ENCODE results near the gene ATPAF2. TPM values are rescaled to one million over a fixed set of nuclear protein-coding genes. Genes with fewer than 3 reads are reported as not detected.

Gene ATPAF2
- total RNA-seq, 1 experiment from 2014 or later: 44.5 TPM

DNA sequence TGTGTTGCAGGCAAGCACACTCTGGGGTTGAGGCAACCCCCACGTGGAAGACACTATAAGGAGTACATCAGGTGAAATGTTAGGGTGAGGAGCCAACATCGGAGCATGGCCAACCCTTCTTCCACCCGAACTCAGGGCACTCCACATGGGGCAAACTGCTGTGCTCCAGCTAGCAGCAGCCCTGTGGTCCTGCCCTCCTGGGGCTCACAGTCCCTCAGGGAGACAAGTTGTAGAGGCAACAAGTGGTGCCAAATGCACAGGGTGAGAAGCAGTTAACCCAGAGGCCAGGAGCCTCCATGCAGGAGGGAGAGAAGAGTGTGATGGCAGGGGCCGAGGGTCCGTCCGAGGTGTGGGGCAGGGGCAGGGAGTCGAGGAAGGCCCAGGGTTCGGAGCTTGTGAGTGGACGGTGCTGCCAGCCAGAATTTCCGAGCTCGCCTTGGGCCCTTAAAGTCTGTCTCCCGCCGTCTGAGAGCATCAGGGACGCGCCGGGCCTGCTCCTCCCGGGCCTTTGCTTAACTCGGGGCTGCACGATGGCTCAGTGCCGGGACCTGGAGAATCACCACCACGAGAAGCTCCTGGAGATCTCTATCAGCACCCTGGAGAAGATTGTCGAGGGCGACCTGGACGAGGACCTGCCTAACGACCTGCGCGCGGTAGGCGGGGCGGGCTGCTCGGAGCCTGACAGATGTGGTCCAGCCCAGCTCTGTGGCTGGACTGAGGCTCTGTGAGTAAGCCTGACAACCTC is 32.3 kb downstream of the ATPAF2 start:
- no peaks in the 10 kb centered on the region for H3K36me3 ChIP-seq (ENCODE audit: low read depth)
- no peaks in the 10 kb centered on the region for H3K9me2 ChIP-seq (ENCODE audit: insufficient read depth)
- POLR2A ChIA-PET (ENCODE audit: unreplicated experiment): no interaction called here
- BruUV-seq (replicated peaks): no TSS peak
- no peaks in the 10 kb centered on the region for H3K9me3 ChIP-seq (ENCODE audit: insufficient read depth, low read depth)
- no peaks in the 10 kb centered on the region for H4K20me1 ChIP-seq (ENCODE audit: insufficient read depth)
- CTCF ChIA-PET: interaction anchor here (0.6 kb wide), 1 partner anchor 19 kb away, joined by 3 read pairs; no protein-coding TSS in a partner anchor
- H3K4me2 ChIP-seq: no peak overlapping the region
- no peak overlapping the region for H3K27ac ChIP-seq
- no peak for DNase-seq
- no peaks in the 10 kb centered on the region for H3K79me2 ChIP-seq (ENCODE audit: low read depth)
- no peak overlapping the region for H2AFZ ChIP-seq
- no peak overlapping the region for H3K4me3 ChIP-seq
- intact Hi-C loops (cut with micrococcal nuclease; ENCODE audit: unreplicated experiment): no loop called here
- H3K4me1 ChIP-seq (replicated peaks; ENCODE audit: insufficient read depth): peaks cover 54% of the 10 kb centered on the region
- no peak for TF ChIP-seq EZH2 (IDR thresholded peaks at IDR 0.05; ENCODE audit: low read depth)
- TF ChIP-seq, protein P1, sequence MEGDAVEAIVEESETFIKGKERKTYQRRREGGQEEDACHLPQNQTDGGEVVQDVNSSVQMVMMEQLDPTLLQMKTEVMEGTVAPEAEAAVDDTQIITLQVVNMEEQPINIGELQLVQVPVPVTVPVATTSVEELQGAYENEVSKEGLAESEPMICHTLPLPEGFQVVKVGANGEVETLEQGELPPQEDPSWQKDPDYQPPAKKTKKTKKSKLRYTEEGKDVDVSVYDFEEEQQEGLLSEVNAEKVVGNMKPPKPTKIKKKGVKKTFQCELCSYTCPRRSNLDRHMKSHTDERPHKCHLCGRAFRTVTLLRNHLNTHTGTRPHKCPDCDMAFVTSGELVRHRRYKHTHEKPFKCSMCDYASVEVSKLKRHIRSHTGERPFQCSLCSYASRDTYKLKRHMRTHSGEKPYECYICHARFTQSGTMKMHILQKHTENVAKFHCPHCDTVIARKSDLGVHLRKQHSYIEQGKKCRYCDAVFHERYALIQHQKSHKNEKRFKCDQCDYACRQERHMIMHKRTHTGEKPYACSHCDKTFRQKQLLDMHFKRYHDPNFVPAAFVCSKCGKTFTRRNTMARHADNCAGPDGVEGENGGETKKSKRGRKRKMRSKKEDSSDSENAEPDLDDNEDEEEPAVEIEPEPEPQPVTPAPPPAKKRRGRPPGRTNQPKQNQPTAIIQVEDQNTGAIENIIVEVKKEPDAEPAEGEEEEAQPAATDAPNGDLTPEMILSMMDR (conservative IDR thresholded peaks at IDR 0.05): no peak
- peaks cover 39% of the 10 kb centered on the region for H3F3A ChIP-seq (ENCODE audit: insufficient read depth, low read depth)
- H3K27me3 ChIP-seq (ENCODE audit: insufficient read depth, low read depth): no peaks in the 10 kb centered on the region

DNA sequence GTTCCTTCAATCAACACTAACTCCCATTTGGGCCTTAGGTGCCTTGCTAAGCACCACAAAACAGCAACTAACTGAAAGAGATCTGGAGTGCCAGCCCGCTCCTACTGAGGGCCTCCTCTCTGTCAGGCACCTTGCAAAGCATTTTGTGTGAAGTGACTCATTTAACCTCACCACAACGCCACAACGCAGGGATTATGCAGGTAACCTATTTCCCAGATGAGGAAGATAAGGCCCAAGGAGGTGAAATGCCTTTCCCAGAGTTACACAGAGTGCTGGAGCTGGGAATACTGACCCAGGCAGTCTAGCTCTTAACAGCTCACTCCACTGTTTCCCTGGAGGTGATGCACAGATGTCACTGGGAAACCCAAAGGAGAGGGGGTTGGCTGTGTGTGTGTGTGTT is 33.5 kb downstream of the ATPAF2 start:
- Histone ChIP-seq H2AFZ (no peak overlapping the region), H3K27me3 (ENCODE audit: insufficient read depth, low read depth) (no peaks in the 10 kb centered on the region), H3F3A (ENCODE audit: insufficient read depth, low read depth) (peaks cover 39% of the 10 kb centered on the region), H3K9me3 (ENCODE audit: insufficient read depth, low read depth) (no peaks in the 10 kb centered on the region), H3K27ac (peak overlapping the region; percentile 22; the same call in 1 of the 2 replicates), H3K9me2 (ENCODE audit: insufficient read depth) (no peaks in the 10 kb centered on the region), H3K4me1 (replicated peaks; ENCODE audit: insufficient read depth) (peaks cover 54% of the 10 kb centered on the region), H3K79me2 (ENCODE audit: low read depth) (no peaks in the 10 kb centered on the region), H4K20me1 (ENCODE audit: insufficient read depth) (no peaks in the 10 kb centered on the region), H3K4me2 (peak overlapping the region; percentile 53), H3K4me3 (no peak overlapping the region), H3K36me3 (ENCODE audit: low read depth) (no peaks in the 10 kb centered on the region)
- ChIA-PET POLR2A (ENCODE audit: unreplicated experiment) (interaction anchor here (0.5 to 0.6 kb wide), 2 partner anchors 55 to 84 kb away, joined by 4 read pairs; no protein-coding TSS in a partner anchor), CTCF (no interaction called here)
- BruUV-seq (replicated peaks): no TSS peak
- peak; percentile 24 to 69 for DNase-seq
- no peak for TF ChIP-seq EZH2 (IDR thresholded peaks at IDR 0.05; ENCODE audit: low read depth)
- TF ChIP-seq, protein P1 (conservative IDR thresholded peaks at IDR 0.05): no peak
- intact Hi-C loops (cut with micrococcal nuclease; ENCODE audit: unreplicated experiment): no loop called here

DNA sequence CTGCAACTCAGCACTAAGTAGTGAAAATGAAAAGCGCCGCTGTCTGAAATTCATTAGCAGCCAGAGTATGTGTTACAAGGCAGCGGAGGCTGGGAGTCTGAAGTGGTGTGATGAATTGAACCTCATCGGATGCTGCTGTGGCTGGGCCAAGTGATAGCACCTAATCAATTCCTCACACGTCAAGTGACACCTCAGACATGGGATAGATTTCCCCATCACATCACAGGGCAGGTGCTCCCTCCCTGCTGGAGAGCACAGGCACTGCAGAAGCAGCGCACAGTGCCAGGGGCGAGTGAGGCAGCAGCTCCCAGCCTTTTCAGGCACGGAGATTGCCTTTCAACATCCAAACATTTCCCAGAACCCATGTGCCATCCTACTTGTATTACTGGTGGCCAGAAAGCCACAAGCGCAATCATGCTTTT is 34.1 kb downstream of the ATPAF2 start:
- H3K4me2 ChIP-seq: peak overlapping the region; percentile 53
- H3K4me1 ChIP-seq (replicated peaks; ENCODE audit: insufficient read depth): peaks cover 54% of the 10 kb centered on the region
- H3K36me3 ChIP-seq (ENCODE audit: low read depth): no peaks in the 10 kb centered on the region
- no TSS peak for BruUV-seq (replicated peaks)
- H3K27me3 ChIP-seq (ENCODE audit: insufficient read depth, low read depth): no peaks in the 10 kb centered on the region
- H3K4me3 ChIP-seq: no peak overlapping the region
- H2AFZ ChIP-seq: no peak overlapping the region
- DNase-seq: no peak
- ChIA-PET CTCF (interaction anchor here (0.8 kb wide), 1 partner anchor 20 kb away, joined by 5 read pairs; no protein-coding TSS in a partner anchor), POLR2A (ENCODE audit: unreplicated experiment) (interaction anchor here (0.8 kb wide), 1 partner anchor 9 kb away, joined by 16 read pairs; no protein-coding TSS in a partner anchor)
- no peaks in the 10 kb centered on the region for H3K9me2 ChIP-seq (ENCODE audit: insufficient read depth)
- intact Hi-C loops (cut with micrococcal nuclease; ENCODE audit: unreplicated experiment): no loop called here
- peak overlapping the region; percentile 22; the same call in 1 of the 2 replicates for H3K27ac ChIP-seq
- H3K79me2 ChIP-seq (ENCODE audit: low read depth): no peaks in the 10 kb centered on the region
- TF ChIP-seq, protein P1 (conservative IDR thresholded peaks at IDR 0.05): peak; percentile 31
- TF ChIP-seq EZH2 (IDR thresholded peaks at IDR 0.05; ENCODE audit: low read depth): no peak
- H3F3A ChIP-seq (ENCODE audit: insufficient read depth, low read depth): peaks cover 39% of the 10 kb centered on the region
- H3K9me3 ChIP-seq (ENCODE audit: insufficient read depth, low read depth): no peaks in the 10 kb centered on the region
- no peaks in the 10 kb centered on the region for H4K20me1 ChIP-seq (ENCODE audit: insufficient read depth)

All from PC-9 (cell line).